Astrocyte (in vitro differentiated cells and primary cell): ENCODE data around the gene TRAPPC12.

Experiments used
- CTCF ChIP-seq: IDR thresholded peaks from 2 replicates; pipeline ENCODE4 v1.5.1; 2011; ENCODE audit warnings: low read depth, mild to moderate bottlenecking, inconsistent platforms, low read length, moderate library complexity; ENCODE audit not compliant: insufficient read depth
- EZH2 ChIP-seq: IDR thresholded peaks from 2 replicates; pipeline ENCODE4 v1.6.1; 2012; ENCODE audit warnings: mild to moderate bottlenecking, low read length, inconsistent platforms; ENCODE audit not compliant: insufficient read depth

GRCh38 chr2:3451169-3451568 is 71.7 kb downstream of the TRAPPC12 start:
- TF ChIP-seq CTCF: no peak
- no peak for TF ChIP-seq EZH2
